HepG2 (cell line): ENCODE results near the gene IGF2BP3.

Source experiments
- CTCF ChIP-seq: sonication (generic); formaldehyde crosslinking; IDR thresholded peaks from 2 replicates; pipeline ENCODE4 v1.5.0; 2020; ENCODE audit warnings: mild to moderate bottlenecking, missing genetic modification reagents, moderate library complexity
- FLYWCH1 ChIP-seq: sonication (generic); formaldehyde crosslinking; IDR thresholded peaks from 2 replicates; pipeline ENCODE4 v1.8.1; 2023; ENCODE audit warnings: mild to moderate bottlenecking, missing genetic modification reagents
- NFE2L1 ChIP-seq: sonication (generic); formaldehyde crosslinking; IDR thresholded peaks from 2 replicates; pipeline ENCODE4 v1.4.0; 2020; ENCODE audit warnings: missing genetic modification reagents, mild to moderate bottlenecking, borderline replicate concordance
- PHF21A ChIP-seq: sonication (generic); formaldehyde crosslinking; IDR thresholded peaks from 2 replicates; pipeline ENCODE4 v1.5.0; 2020; ENCODE audit warnings: mild to moderate bottlenecking, missing genetic modification reagents
- POLR2AphosphoS5 ChIP-seq: IDR thresholded peaks from 2 replicates; pipeline ENCODE4 v1.6.1; 2012; ENCODE audit warnings: low read depth, low read length
- REPIN1 ChIP-seq: sonication (generic); formaldehyde crosslinking; IDR thresholded peaks from 2 replicates; pipeline ENCODE4 v1.8.0; 2022; ENCODE audit warnings: missing genetic modification reagents, low read depth, mild to moderate bottlenecking, borderline replicate concordance
- TCF12 ChIP-seq, 2 experiments: fragments of 450-650 bp in 1 of 2; sonication (generic) in 1 of 2; formaldehyde crosslinking in 1 of 2; IDR thresholded peaks; 2 replicates each; pipeline versions ENCODE4 v1.6.1 to v1.8.0; 2017 to 2022; ENCODE audit warnings: antibody characterized with exemption in 1 of 2, mild to moderate bottlenecking in 1 of 2, missing genetic modification reagents in 1 of 2, moderate library complexity in 1 of 2
- YY1 ChIP-seq: IDR thresholded peaks from 2 replicates; pipeline ENCODE4 v1.6.1; 2011; ENCODE audit warnings: low read length, low read depth, moderate library complexity, mild to moderate bottlenecking; ENCODE audit not compliant: insufficient read depth, insufficient replicate concordance
- ZNF644 ChIP-seq: IDR thresholded peaks from 2 replicates; pipeline ENCODE4 v1.6.1; 2016; ENCODE audit warnings: low read depth

DNA sequence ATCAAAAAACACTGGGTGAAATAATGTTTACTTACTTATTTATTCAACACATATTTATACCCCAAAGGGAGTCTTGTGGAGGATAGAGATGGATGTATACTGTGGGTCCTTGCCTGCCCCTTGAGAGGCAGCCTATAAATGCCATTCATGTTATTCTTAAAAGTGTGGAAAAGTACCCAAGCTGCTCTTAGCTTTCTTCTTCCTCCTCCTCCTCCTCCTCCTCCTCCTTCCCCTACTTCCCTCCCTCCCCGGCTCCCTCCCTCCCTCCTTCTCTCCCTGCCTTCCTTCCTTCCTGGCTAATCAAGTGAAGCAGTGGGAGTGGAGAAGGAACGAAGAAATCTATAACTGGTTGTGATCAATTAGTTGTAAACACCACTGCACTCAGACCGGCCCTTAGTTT, 21.2 kb upstream of the IGF2BP3 start:
- TF ChIP-seq REPIN1 (CRISPR knock-in tag) (no peak), TCF12 (IDR thresholded peaks at IDR 0.05) (no peak), TCF12 (CRISPR knock-in tag; IDR thresholded peaks at IDR 0.05) (no peak), NFE2L1 (CRISPR knock-in tag) (no peak), ZNF644 (CRISPR knock-in tag) (no peak), FLYWCH1 (CRISPR knock-in tag) (no peak), PHF21A (no peak), YY1 (no peak), CTCF (CRISPR knock-in tag) (no peak), POLR2AphosphoS5 (no peak)
